Peyer's patch (tissue), 4 donors: ENCODE measurements around the gene PTF1A. TPM values are rescaled to one million over a fixed set of nuclear protein-coding genes. Genes with fewer than 3 reads are reported as not detected.

Source experiments
- DNase-seq, 3 donors: peaks; one replicate each; pipeline ENCODE4 v3.0.0-alpha.2; 2017 to 2019
- H3K27ac ChIP-seq, 4 donors: fragments of 200-600 bp; sonication (generic); one replicate each; pipeline ENCODE4 v1.5.1; 2016 to 2019
- H3K27me3 ChIP-seq, 2 donors: fragments of 200-600 bp; sonication (generic); one replicate each; pipeline ENCODE4 v1.5.1; 2019
- H3K36me3 ChIP-seq, 3 donors: fragments of 200-600 bp; sonication (generic); one replicate each; pipeline ENCODE4 v1.5.1; 2016 to 2019
- H3K4me1 ChIP-seq, 4 donors: fragments of 200-600 bp; sonication (generic); one replicate each; pipeline ENCODE4 v1.5.1; 2016 to 2019
- H3K4me3 ChIP-seq, 4 donors: fragments of 200-600 bp; sonication (generic); 1 replicate in 3 of 4; 2 replicates in 1 of 4; pipeline ENCODE4 v1.5.1; 2016 to 2019; ENCODE audit warnings: mild to moderate bottlenecking in 1 of 4
- H3K9me3 ChIP-seq, 4 donors: fragments of 200-600 bp; sonication (generic); one replicate each; pipeline ENCODE4 v1.5.1; 2016 to 2019; ENCODE audit warnings: mild to moderate bottlenecking in 1 of 4
- POLR2A ChIP-seq, 2 donors: fragments of 450-650 bp; IDR thresholded peaks; one replicate each; pipeline ENCODE4 v1.5.1; 2017; ENCODE audit warnings: antibody characterized with exemption in 2 of 2, mild to moderate bottlenecking in 2 of 2, moderate library complexity in 2 of 2
- total RNA-seq, 4 donors: library from RNA; depleted of rRNA; stranded (reverse); fragments of >200 nt; gene quantifications; one replicate each; pipeline ENCODE4 v1.1.0, GENCODE V29; 2016
- TF ChIP-seq, protein P1 (sequence below), 6 experiments: fragments of 450-650 bp in 4 of 6; fragments of 200-600 bp in 2 of 6; sonication (generic) in 1 of 6; IDR thresholded peaks; one replicate each; pipeline ENCODE4 v1.5.1; 2017 to 2019; ENCODE audit warnings: antibody characterized with exemption in 6 of 6, mild to moderate bottlenecking in 3 of 6, moderate library complexity in 1 of 6

Gene PTF1A
- total RNA-seq, 4 donors from 2014 or later, result not detected

DNA sequence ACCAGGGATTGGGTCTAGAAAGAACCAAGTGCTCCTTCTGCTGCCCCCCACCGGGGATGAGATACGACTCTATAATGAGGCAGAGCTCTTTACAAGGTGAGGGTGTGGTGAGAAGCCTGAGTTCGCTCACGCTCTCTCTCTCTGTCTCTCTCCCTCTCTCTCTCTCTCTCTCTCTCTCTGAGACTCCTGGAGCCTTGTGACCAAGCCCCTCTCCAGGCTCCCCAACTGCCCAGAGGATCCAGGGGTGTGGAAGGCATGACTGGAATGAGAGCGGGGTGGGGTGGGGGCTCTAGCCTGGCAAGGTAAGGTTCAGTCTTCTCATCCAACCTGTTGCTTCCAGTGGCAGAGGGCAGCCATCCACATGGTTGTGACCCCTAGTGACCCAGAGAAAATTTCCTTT is 3.1 kb upstream of the PTF1A start:
- H3K9me3 ChIP-seq, result no peaks in the 10 kb centered on the region
- H3K4me1 ChIP-seq, result peaks cover 0 to 8% (median 0%) of the 10 kb centered on the region in 4 donors
- peaks cover 3 to 20% of the 10 kb centered on the region in 2 donors for H3K27me3 ChIP-seq
- no peaks in the 10 kb centered on the region for H3K36me3 ChIP-seq
- DNase-seq, result no peak
- TF ChIP-seq, protein P1, sequence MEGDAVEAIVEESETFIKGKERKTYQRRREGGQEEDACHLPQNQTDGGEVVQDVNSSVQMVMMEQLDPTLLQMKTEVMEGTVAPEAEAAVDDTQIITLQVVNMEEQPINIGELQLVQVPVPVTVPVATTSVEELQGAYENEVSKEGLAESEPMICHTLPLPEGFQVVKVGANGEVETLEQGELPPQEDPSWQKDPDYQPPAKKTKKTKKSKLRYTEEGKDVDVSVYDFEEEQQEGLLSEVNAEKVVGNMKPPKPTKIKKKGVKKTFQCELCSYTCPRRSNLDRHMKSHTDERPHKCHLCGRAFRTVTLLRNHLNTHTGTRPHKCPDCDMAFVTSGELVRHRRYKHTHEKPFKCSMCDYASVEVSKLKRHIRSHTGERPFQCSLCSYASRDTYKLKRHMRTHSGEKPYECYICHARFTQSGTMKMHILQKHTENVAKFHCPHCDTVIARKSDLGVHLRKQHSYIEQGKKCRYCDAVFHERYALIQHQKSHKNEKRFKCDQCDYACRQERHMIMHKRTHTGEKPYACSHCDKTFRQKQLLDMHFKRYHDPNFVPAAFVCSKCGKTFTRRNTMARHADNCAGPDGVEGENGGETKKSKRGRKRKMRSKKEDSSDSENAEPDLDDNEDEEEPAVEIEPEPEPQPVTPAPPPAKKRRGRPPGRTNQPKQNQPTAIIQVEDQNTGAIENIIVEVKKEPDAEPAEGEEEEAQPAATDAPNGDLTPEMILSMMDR (IDR thresholded peaks at IDR 0.05), result no peak
- TF ChIP-seq POLR2A (IDR thresholded peaks at IDR 0.05), result no peak
- no peak overlapping the region for H3K4me3 ChIP-seq
- H3K27ac ChIP-seq, result no peak overlapping the region

GRCh38 chr10:23190872-23191763 is 994 bp upstream of the PTF1A start:
- no peak overlapping the region for H3K4me3 ChIP-seq
- no peaks in the 10 kb centered on the region for H3K36me3 ChIP-seq
- TF ChIP-seq POLR2A (IDR thresholded peaks at IDR 0.05), result no peak
- TF ChIP-seq, protein P1 (IDR thresholded peaks at IDR 0.05), result no peak
- no peaks in the 10 kb centered on the region for H3K9me3 ChIP-seq
- peaks cover 0 to 8% (median 0%) of the 10 kb centered on the region in 4 donors for H3K4me1 ChIP-seq
- H3K27me3 ChIP-seq, result peaks cover 4 to 34% of the 10 kb centered on the region in 2 donors
- H3K27ac ChIP-seq, result no peak overlapping the region
- no peak for DNase-seq

DNA sequence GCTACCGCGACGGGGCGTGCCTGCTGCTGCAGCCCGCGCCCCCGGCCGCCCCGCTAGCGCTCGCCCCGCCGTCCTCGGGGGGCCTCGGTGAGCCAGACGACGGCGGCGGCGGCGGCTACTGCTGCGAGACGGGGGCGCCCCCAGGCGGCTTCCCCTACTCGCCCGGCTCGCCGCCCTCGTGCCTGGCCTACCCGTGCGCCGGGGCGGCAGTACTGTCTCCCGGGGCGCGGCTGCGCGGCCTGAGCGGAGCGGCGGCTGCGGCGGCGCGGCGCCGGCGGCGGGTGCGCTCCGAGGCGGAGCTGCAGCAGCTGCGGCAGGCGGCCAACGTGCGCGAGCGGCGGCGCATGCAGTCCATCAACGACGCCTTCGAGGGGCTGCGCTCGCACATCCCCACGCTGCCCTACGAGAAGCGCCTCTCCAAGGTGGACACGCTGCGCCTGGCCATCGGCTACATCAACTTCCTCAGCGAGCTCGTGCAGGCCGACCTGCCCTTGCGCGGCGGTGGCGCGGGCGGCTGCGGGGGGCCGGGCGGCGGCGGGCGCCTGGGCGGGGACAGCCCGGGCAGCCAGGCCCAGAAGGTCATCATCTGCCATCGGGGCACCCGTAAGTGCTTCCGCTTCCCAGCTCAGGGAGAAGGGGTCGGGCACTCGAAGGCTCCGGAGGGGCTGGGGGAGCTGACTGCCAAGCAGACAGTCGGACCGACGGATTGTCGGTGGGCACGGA is 761 bp downstream of the PTF1A start:
- no peak overlapping the region for H3K4me3 ChIP-seq
- DNase-seq, result no peak
- peaks cover 4 to 34% of the 10 kb centered on the region in 2 donors for H3K27me3 ChIP-seq
- peaks cover 0 to 8% (median 0%) of the 10 kb centered on the region in 4 donors for H3K4me1 ChIP-seq
- H3K9me3 ChIP-seq, result no peaks in the 10 kb centered on the region
- no peak for TF ChIP-seq POLR2A (IDR thresholded peaks at IDR 0.05)
- TF ChIP-seq, protein P1 (IDR thresholded peaks at IDR 0.05), result no peak
- no peak overlapping the region for H3K27ac ChIP-seq
- H3K36me3 ChIP-seq, result no peaks in the 10 kb centered on the region

- Histone ChIP-seq H3K27ac (no peak overlapping the region), H3K27me3 (peaks cover 4 to 34% of the 10 kb centered on the region in 2 donors), H3K4me3 (no peak overlapping the region), H3K9me3 (no peaks in the 10 kb centered on the region), H3K36me3 (no peaks in the 10 kb centered on the region), H3K4me1 (peaks cover 0 to 8% (median 0%) of the 10 kb centered on the region in 4 donors)
- DNase-seq, result no peak
- TF ChIP-seq POLR2A (IDR thresholded peaks at IDR 0.05), result no peak
- TF ChIP-seq, protein P1 (IDR thresholded peaks at IDR 0.05), result no peak
These were observed 1.4 kb downstream of the PTF1A start for GRCh38 chr10:23193435-23194074.

DNA sequence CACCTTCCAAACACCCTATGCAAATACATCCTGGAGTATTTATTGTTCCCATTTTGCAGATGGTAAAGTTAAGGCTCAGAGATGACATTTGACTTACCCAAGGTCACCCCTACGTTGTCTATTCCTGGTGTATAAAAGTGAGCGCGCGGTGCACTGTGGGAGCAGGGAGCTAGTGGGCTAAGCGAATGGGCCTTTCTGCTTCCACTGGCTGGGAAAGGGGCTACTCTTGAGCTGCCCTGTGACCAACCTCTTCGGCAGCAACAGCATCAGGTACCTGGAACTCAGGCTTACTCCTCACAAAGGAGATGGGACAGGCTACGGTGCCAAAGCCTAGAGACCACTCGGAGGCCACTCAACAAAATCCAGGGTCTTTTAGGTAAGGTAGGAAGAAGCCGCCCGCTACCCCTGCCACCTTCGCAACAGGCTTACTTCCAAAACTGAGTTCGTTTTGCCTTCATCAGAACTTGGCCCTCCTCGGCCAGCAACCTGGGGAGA is 2.4 kb downstream of the PTF1A start:
- no peak for DNase-seq
- peaks cover 0 to 8% (median 0%) of the 10 kb centered on the region in 4 donors for H3K4me1 ChIP-seq
- no peaks in the 10 kb centered on the region for H3K9me3 ChIP-seq
- TF ChIP-seq POLR2A (IDR thresholded peaks at IDR 0.05), result no peak
- TF ChIP-seq, protein P1 (IDR thresholded peaks at IDR 0.05), result no peak
- no peak overlapping the region for H3K4me3 ChIP-seq
- H3K36me3 ChIP-seq, result no peaks in the 10 kb centered on the region
- H3K27ac ChIP-seq, result no peak overlapping the region
- H3K27me3 ChIP-seq, result peaks cover 4 to 38% of the 10 kb centered on the region in 2 donors
